Pancreas (tissue), 10 donors: Measurements from ENCODE around the gene NDST1. TPM values are rescaled to one million over a fixed set of nuclear protein-coding genes. Genes with fewer than 3 reads are reported as not detected.

Experiments used
- ATAC-seq, 4 donors: fragments of 200-7000 bp; cut with Tn5 transposase; one replicate each; pipeline versions ENCODE4 v1.8.0 to v1.9.1; 2020; ENCODE audit warnings: mild to moderate bottlenecking in 4 of 4, moderate library complexity in 4 of 4
- DNase-seq, 6 donors: peaks; one replicate each; pipeline ENCODE4 v3.0.0-alpha.2; 2020
- FAIRE-seq: peaks from 2 replicates; lab custom pipeline; 2012; peaks lifted over from hg19 to GRCh38; lab: Jason Lieb, UNC
- H3K27ac ChIP-seq, 4 donors: fragments of 200-600 bp; sonication (generic); 1 replicate in 3 of 4; 2 replicates in 1 of 4; pipeline versions ENCODE4 v1.5.0 to v1.8.0; 2020
- H3K27me3 ChIP-seq, 4 donors: fragments of 200-600 bp; one replicate each; pipeline ENCODE4 v1.8.0; 2021
- H3K36me3 ChIP-seq, 3 donors: fragments of 200-600 bp; sonication (generic) in 1 of 3; one replicate each; pipeline versions ENCODE4 v1.5.0 to v1.8.0; 2020 to 2021
- H3K4me1 ChIP-seq, 3 donors: fragments of 200-600 bp; one replicate each; pipeline ENCODE4 v1.8.0; 2021
- H3K4me3 ChIP-seq, 4 donors: fragments of 200-600 bp; sonication (generic) in 2 of 4; one replicate each; pipeline versions ENCODE4 v1.5.0 to v1.8.0; 2020 to 2021
- H3K9me3 ChIP-seq, 4 donors: fragments of 200-600 bp; one replicate each; pipeline ENCODE4 v1.8.0; 2021
- CTCF ChIP-seq, 4 donors: fragments of 200-600 bp; sonication (generic) in 3 of 4; IDR thresholded peaks; one replicate each; pipeline versions ENCODE4 v1.5.0 to v1.8.0; 2021; ENCODE audit warnings: antibody characterized with exemption in 4 of 4
- WGBS, 2 donors: extraction: QIAGEN DNeasy Blood & Tissue Kit; methylation state at CpG; one replicate each; pipeline ENCODE4 v1.1.7; 2013; 5-methylcytosine and 5-hydroxymethylcytosine counted together
- intact Hi-C, 3 donors: fragments of 100-400 bp; cut with DNase I; formaldehyde crosslinking; loops; one replicate each; pipeline versions ENCODE4 v1.11.1 to v1.14.2; 2022
- polyA plus RNA-seq, 2 donors: library from polyadenylated mRNA; stranded (reverse); fragments of 200-250 nt; gene quantifications; one replicate each; pipeline ENCODE4 v1.2.3, GENCODE V29; 2013
- total RNA-seq, 6 donors: library from RNA; stranded (reverse); fragmentation: NEBNext Ultra II Directional in 4 of 6; extraction: Animal tissue kit (Norgen Biotek cat#: 25700) in 4 of 6; gene quantifications; one replicate each; pipeline versions ENCODE4 v1.2.1 to v1.2.4, GENCODE V29; 2021 to 2023
- donor health status: healthy with polysubstance abuse.
- donor health status: DM: no; HTN: no; CAD: no; lungs with moderate emphysema.
- donor health status: DM: no; HTN: no; CAD: no.
- donor health status: control.
- donor health status: control.
- donor health status: Bipolar disorder and iron deficiency.
- donor health status: DM: yes; HTN: yes; CAD: no.
- donor health status: DM: no; HTN: no; CAD: no.
- donor health status: DM: no; HTN: no; CAD: no.
- donor health status: DM: yes; HTN: yes; CAD: no.

Gene NDST1
- total and polyA plus RNA-seq, 8 donors, result 9.9 to 57.2 (median 39.8) TPM

- no peak for TF ChIP-seq CTCF (IDR thresholded peaks at IDR 0.05)
- peaks cover 0 to 59% (median 20%) of the 10 kb centered on the region in 3 donors for H3K36me3 ChIP-seq
- DNase-seq (peak in 1 of 6 donors; percentile 41), FAIRE-seq (no peak), ATAC-seq (peak in 2 of 4 donors; percentile 52 to 59)
- intact Hi-C loops, result loop anchor here in 2 of 3 donors (5.0 kb wide), 2 partner anchors 68 to 78 kb away; no protein-coding TSS in a partner anchor
- H3K4me3 ChIP-seq, result no peak overlapping the region
- H3K27me3 ChIP-seq, result no peaks in the 10 kb centered on the region
- H3K27ac ChIP-seq, result no peak overlapping the region
- 47 to 58% methylated on average over 9 of the region's 9 CpGs for WGBS, 2 donors
- no peaks in the 10 kb centered on the region for H3K4me1 ChIP-seq
- H3K9me3 ChIP-seq, result no peaks in the 10 kb centered on the region
These were observed 26.9 kb downstream of the NDST1 start for GRCh38 chr5:150534811-150535210.

- peaks cover 0 to 67% (median 27%) of the 10 kb centered on the region in 3 donors for H3K36me3 ChIP-seq
- no peak for FAIRE-seq
- DNase-seq, result peak in 1 of 6 donors; percentile 46
These were observed 27.7 kb downstream of the NDST1 start for GRCh38 chr5:150535611-150536010.

GRCh38 chr5:150538007-150538917, 30.3 kb downstream of the NDST1 start:
- no peak overlapping the region for H3K4me3 ChIP-seq
- TF ChIP-seq CTCF (IDR thresholded peaks at IDR 0.05), result no peak
- H3K27me3 ChIP-seq, result no peaks in the 10 kb centered on the region
- H3K4me1 ChIP-seq, result no peaks in the 10 kb centered on the region
- no peaks in the 10 kb centered on the region for H3K9me3 ChIP-seq
- 81 to 87% methylated on average over 8 of the region's 8 CpGs for WGBS, 2 donors
- FAIRE-seq (no peak), ATAC-seq (no peak), DNase-seq (no peak)
- peaks cover 0 to 80% (median 42%) of the 10 kb centered on the region in 3 donors for H3K36me3 ChIP-seq
- no peak overlapping the region for H3K27ac ChIP-seq
- intact Hi-C loops, result loop anchor here in 2 of 3 donors (5.0 kb wide), 2 partner anchors 71 to 81 kb away; no protein-coding TSS in a partner anchor

More at GRCh38 chr5:150535611-150536010, 27.7 kb downstream of the NDST1 start:
- no peaks in the 10 kb centered on the region for H3K27me3 ChIP-seq
- WGBS, 2 donors, result 91 to 93% methylated on average over 14 of the region's 14 CpGs
- H3K9me3 ChIP-seq, result no peaks in the 10 kb centered on the region
- H3K4me3 ChIP-seq, result no peak overlapping the region
- intact Hi-C loops, result loop anchor here in 2 of 3 donors (5.0 kb wide), 2 partner anchors 68 to 78 kb away; no protein-coding TSS in a partner anchor
- no peaks in the 10 kb centered on the region for H3K4me1 ChIP-seq
- no peak for ATAC-seq
- TF ChIP-seq CTCF (IDR thresholded peaks at IDR 0.05), result no peak
- H3K27ac ChIP-seq, result no peak overlapping the region

- peaks cover 0 to 71% (median 42%) of the 10 kb centered on the region in 3 donors for H3K36me3 ChIP-seq
- ATAC-seq (no peak), DNase-seq (no peak), FAIRE-seq (no peak)
- no peak for TF ChIP-seq CTCF (IDR thresholded peaks at IDR 0.05)
- H3K4me1 ChIP-seq, result no peaks in the 10 kb centered on the region
- H3K27me3 ChIP-seq, result no peaks in the 10 kb centered on the region
- no peaks in the 10 kb centered on the region for H3K9me3 ChIP-seq
- intact Hi-C loops, result loop anchor here in 2 of 3 donors (5.0 kb wide), 2 partner anchors 72 to 82 kb away; no protein-coding TSS in a partner anchor
- 66 to 67% methylated on average over 9 of the region's 9 CpGs for WGBS, 2 donors
- H3K27ac ChIP-seq, result no peak overlapping the region
- H3K4me3 ChIP-seq, result no peak overlapping the region
These were observed 31.3 kb downstream of the NDST1 start for GRCh38 chr5:150539206-150539605.
